Mesothelial cell of epicardium (in vitro differentiated cells): ENCODE results near the gene LAG3. TPM values are rescaled to one million over a fixed set of nuclear protein-coding genes. Genes with fewer than 3 reads are reported as not detected.

Experiments
- DNase-seq, 2 experiments: peaks; one replicate each; pipeline ENCODE4 v3.0.0; 2021; ENCODE audit warnings: low spot score in 2 of 2; ENCODE audit not compliant: unreplicated experiment in 2 of 2
- H3K27ac Mint-ChIP-seq: 2 replicates; pipeline ENCODE4 v1.8.0; 2021; ENCODE audit warnings: mixed read lengths
- H3K27me3 Mint-ChIP-seq: 2 replicates; pipeline ENCODE4 v1.8.0; 2021; ENCODE audit warnings: low read depth, mixed read lengths
- H3K36me3 Mint-ChIP-seq: 2 replicates; pipeline ENCODE4 v1.8.0; 2021; ENCODE audit warnings: mixed read lengths
- H3K4me1 Mint-ChIP-seq: 2 replicates; pipeline ENCODE4 v1.8.0; 2021; ENCODE audit warnings: mixed read lengths
- H3K4me3 Mint-ChIP-seq: 2 replicates; pipeline ENCODE4 v1.8.0; 2021; ENCODE audit warnings: mild to moderate bottlenecking, moderate library complexity, mixed read lengths
- H3K9me3 Mint-ChIP-seq: 2 replicates; pipeline ENCODE4 v1.8.0; 2021; ENCODE audit warnings: mixed read lengths
- CTCF ChIP-seq: fragments of 200-600 bp; sonication (generic); IDR thresholded peaks from one replicate; pipeline ENCODE4 v1.5.0; 2021; ENCODE audit warnings: antibody characterized with exemption; ENCODE audit not compliant: unreplicated experiment
- total RNA-seq: library from RNA; stranded (reverse); gene quantifications from 3 replicates; pipeline ENCODE4 v1.2.1, GENCODE V29; 2021

Gene LAG3
- total RNA-seq, 1 donor from 2014 or later = 3.8 TPM

GRCh38 chr12:6792522-6793201, 20.3 kb downstream of the LAG3 start:
- H3K9me3 Mint-ChIP-seq = no peaks in the 10 kb centered on the region
- H3K27ac Mint-ChIP-seq = peak overlapping the region; percentile 91

GRCh38 chr12:6795088-6795487, 22.8 kb downstream of the LAG3 start:
- Mint-ChIP-seq H3K27ac (no peak overlapping the region), H3K36me3 (no peaks in the 10 kb centered on the region), H3K27me3 (peaks cover 2% of the 10 kb centered on the region), H3K4me1 (peaks cover 28% of the 10 kb centered on the region), H3K4me3 (no peak overlapping the region), H3K9me3 (no peaks in the 10 kb centered on the region)
- TF ChIP-seq CTCF = no peak
- DNase-seq = no peak

More at GRCh38 chr12:6792522-6793201, 20.3 kb downstream of the LAG3 start:
- Mint-ChIP-seq H3K4me3 (peak overlapping the region; percentile 47), H3K27me3 (peaks cover 2% of the 10 kb centered on the region), H3K36me3 (no peaks in the 10 kb centered on the region), H3K4me1 (peaks cover 33% of the 10 kb centered on the region)
- TF ChIP-seq CTCF = no peak
- peak in 1 of 2 experiments; percentile 42 for DNase-seq

- no peak for TF ChIP-seq CTCF
- Mint-ChIP-seq H3K4me3 (no peak overlapping the region), H3K36me3 (no peaks in the 10 kb centered on the region), H3K27me3 (peaks cover 2% of the 10 kb centered on the region), H3K4me1 (peaks cover 28% of the 10 kb centered on the region), H3K9me3 (no peaks in the 10 kb centered on the region), H3K27ac (no peak overlapping the region)
- no peak for DNase-seq
Observed at GRCh38 chr12:6796576-6796975, 24.3 kb downstream of the LAG3 start.

- no peak for DNase-seq
- peaks cover 13% of the 10 kb centered on the region for H3K4me1 Mint-ChIP-seq
- no peak overlapping the region for H3K27ac Mint-ChIP-seq
- peaks cover 2% of the 10 kb centered on the region for H3K9me3 Mint-ChIP-seq
- no peak overlapping the region for H3K4me3 Mint-ChIP-seq
- peaks cover 2% of the 10 kb centered on the region for H3K27me3 Mint-ChIP-seq
- H3K36me3 Mint-ChIP-seq = peaks cover 1% of the 10 kb centered on the region
- no peak for TF ChIP-seq CTCF
Observed at GRCh38 chr12:6799147-6799546, 26.8 kb downstream of the LAG3 start.

- TF ChIP-seq CTCF = no peak
- Mint-ChIP-seq H3K36me3 (peaks cover 2% of the 10 kb centered on the region), H3K9me3 (peaks cover 3% of the 10 kb centered on the region), H3K27me3 (no peaks in the 10 kb centered on the region), H3K27ac (no peak overlapping the region), H3K4me3 (no peak overlapping the region), H3K4me1 (peaks cover 8% of the 10 kb centered on the region)
- DNase-seq = no peak
Observed at GRCh38 chr12:6807170-6807569, 34.9 kb downstream of the LAG3 start.
